22Rv1 (cell line): Measurements from ENCODE around the gene GIT2.

Experiments
- ZFX ChIP-seq: fragments of 450-650 bp; IDR thresholded peaks from 2 replicates; pipeline ENCODE4 v1.6.1; 2017; ENCODE audit warnings: antibody characterized with exemption, borderline replicate concordance
- TF ChIP-seq, protein P1 (sequence below): fragments of 450-650 bp; IDR thresholded peaks from 2 replicates; pipeline ENCODE4 v1.5.1; 2017; ENCODE audit warnings: mild to moderate bottlenecking

GRCh38 chr12:109934026-109934425, 62.1 kb downstream of the GIT2 start:
- TF ChIP-seq, protein P1, sequence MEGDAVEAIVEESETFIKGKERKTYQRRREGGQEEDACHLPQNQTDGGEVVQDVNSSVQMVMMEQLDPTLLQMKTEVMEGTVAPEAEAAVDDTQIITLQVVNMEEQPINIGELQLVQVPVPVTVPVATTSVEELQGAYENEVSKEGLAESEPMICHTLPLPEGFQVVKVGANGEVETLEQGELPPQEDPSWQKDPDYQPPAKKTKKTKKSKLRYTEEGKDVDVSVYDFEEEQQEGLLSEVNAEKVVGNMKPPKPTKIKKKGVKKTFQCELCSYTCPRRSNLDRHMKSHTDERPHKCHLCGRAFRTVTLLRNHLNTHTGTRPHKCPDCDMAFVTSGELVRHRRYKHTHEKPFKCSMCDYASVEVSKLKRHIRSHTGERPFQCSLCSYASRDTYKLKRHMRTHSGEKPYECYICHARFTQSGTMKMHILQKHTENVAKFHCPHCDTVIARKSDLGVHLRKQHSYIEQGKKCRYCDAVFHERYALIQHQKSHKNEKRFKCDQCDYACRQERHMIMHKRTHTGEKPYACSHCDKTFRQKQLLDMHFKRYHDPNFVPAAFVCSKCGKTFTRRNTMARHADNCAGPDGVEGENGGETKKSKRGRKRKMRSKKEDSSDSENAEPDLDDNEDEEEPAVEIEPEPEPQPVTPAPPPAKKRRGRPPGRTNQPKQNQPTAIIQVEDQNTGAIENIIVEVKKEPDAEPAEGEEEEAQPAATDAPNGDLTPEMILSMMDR, result peak; percentile 41
- TF ChIP-seq ZFX, result no peak
